CD14-positive monocyte (primary cell): Measurements from ENCODE around the gene ORAI2. TPM values are rescaled to one million over a fixed set of nuclear protein-coding genes. Genes with fewer than 3 reads are reported as not detected.
A peak's percentile ranks its signal among the peaks of the same experiment; 100 is the strongest.

Source experiments
- DNase-seq, 3 donors: peaks; one replicate each; pipeline ENCODE4 v3.0.0-alpha.2; 2011 to 2022
- H2AFZ ChIP-seq: 2 replicates; pipeline ENCODE4 v1.6.0; 2012; ENCODE audit warnings: mild to moderate bottlenecking, low read depth, low read length, inconsistent platforms; ENCODE audit not compliant: insufficient read depth, poor library complexity, severe bottlenecking
- H3K27ac ChIP-seq, 2 donors: 1 replicate in 1 of 2; 2 replicates in 1 of 2; pipeline ENCODE4 v1.5.1; 2012 to 2013; ENCODE audit warnings: low read length in 2 of 2, control low read depth in 1 of 2, inconsistent platforms in 1 of 2, low read depth in 1 of 2, mild to moderate bottlenecking in 1 of 2
- H3K27me3 ChIP-seq, 2 donors: one replicate each; pipeline versions ENCODE4 v1.6.0 to v1.6.1; 2011 to 2013; ENCODE audit warnings: low read length in 2 of 2; ENCODE audit not compliant: control insufficient read depth in 2 of 2, insufficient read depth in 2 of 2
- H3K36me3 ChIP-seq, 2 donors: replicated peaks in 1 of 2; 1 replicate in 1 of 2; 2 replicates in 1 of 2; pipeline versions ENCODE4 v1.5.1 to v1.6.1; 2012 to 2013; ENCODE audit warnings: low read length in 2 of 2, control low read depth in 1 of 2, inconsistent platforms in 1 of 2, mild to moderate bottlenecking in 1 of 2; ENCODE audit not compliant: insufficient read depth in 2 of 2, control insufficient read depth in 1 of 2
- H3K4me1 ChIP-seq, 2 donors: 1 replicate in 1 of 2; 2 replicates in 1 of 2; pipeline versions ENCODE4 v1.5.1 to v1.6.1; 2012 to 2013; ENCODE audit warnings: low read length in 2 of 2, control low read depth in 1 of 2, inconsistent platforms in 1 of 2, mild to moderate bottlenecking in 1 of 2, moderate library complexity in 1 of 2; ENCODE audit not compliant: insufficient read depth in 2 of 2, control insufficient read depth in 1 of 2
- H3K4me2 ChIP-seq: replicated peaks from 2 replicates; pipeline ENCODE3; 2012; ENCODE audit warnings: low read length, moderate library complexity, mild to moderate bottlenecking; ENCODE audit not compliant: poor library complexity, severe bottlenecking; ENCODE audit errors: extremely low read depth
- H3K4me3 ChIP-seq, 3 experiments: fragments of 200-600 bp in 1 of 3; sonication (generic) in 1 of 3; replicated peaks in 1 of 3; 1 replicate in 2 of 3; 2 replicates in 1 of 3; pipeline ENCODE4 v1.5.1; 2011 to 2013; ENCODE audit warnings: low read length in 3 of 3, mild to moderate bottlenecking in 3 of 3, control low read depth in 2 of 3, low read depth in 2 of 3, inconsistent platforms in 1 of 3, moderate library complexity in 1 of 3
- H3K79me2 ChIP-seq: 2 replicates; pipeline ENCODE4 v1.6.0; 2012; ENCODE audit warnings: mild to moderate bottlenecking, control low read depth, inconsistent platforms, low read length, moderate library complexity; ENCODE audit not compliant: insufficient read depth
- H3K9ac ChIP-seq: 2 replicates; pipeline ENCODE4 v1.6.0; 2017; ENCODE audit warnings: low read length, mild to moderate bottlenecking; ENCODE audit not compliant: insufficient read depth, poor library complexity, severe bottlenecking
- H3K9me3 ChIP-seq, 2 donors: replicated peaks in 1 of 2; 1 replicate in 1 of 2; 2 replicates in 1 of 2; pipeline versions ENCODE4 v1.5.1 to v1.6.1; 2012 to 2013; ENCODE audit warnings: low read length in 2 of 2, control low read depth in 1 of 2; ENCODE audit not compliant: control insufficient read depth in 1 of 2, insufficient read depth in 1 of 2
- H4K20me1 ChIP-seq: 2 replicates; pipeline ENCODE4 v1.6.0; 2012; ENCODE audit warnings: mild to moderate bottlenecking, low read length, control low read depth, moderate library complexity; ENCODE audit not compliant: insufficient read depth
- H3K27ac Mint-ChIP-seq, 7 donors: one replicate each; pipeline ENCODE4 v1.8.0; 2020; ENCODE audit warnings: mild to moderate bottlenecking in 7 of 7, mixed read lengths in 7 of 7, moderate library complexity in 6 of 7, inconsistent platforms in 2 of 7
- H3K27me3 Mint-ChIP-seq, 3 donors: one replicate each; pipeline ENCODE4 v1.8.0; 2021 to 2022; ENCODE audit warnings: low read depth in 3 of 3, mild to moderate bottlenecking in 3 of 3, mixed read lengths in 3 of 3, moderate library complexity in 3 of 3, inconsistent platforms in 1 of 3
- H3K36me3 Mint-ChIP-seq, 2 donors: one replicate each; pipeline ENCODE4 v1.8.0; 2020; ENCODE audit warnings: mixed read lengths in 2 of 2, inconsistent platforms in 1 of 2, mild to moderate bottlenecking in 1 of 2
- H3K4me1 Mint-ChIP-seq: one replicate; pipeline ENCODE4 v1.8.0; 2020; ENCODE audit warnings: mild to moderate bottlenecking, mixed read lengths
- H3K4me3 Mint-ChIP-seq, 2 donors: one replicate each; pipeline ENCODE4 v1.8.0; 2020; ENCODE audit warnings: mild to moderate bottlenecking in 2 of 2, mixed read lengths in 2 of 2, moderate library complexity in 1 of 2
- H3K9me3 Mint-ChIP-seq, 7 donors: one replicate each; pipeline ENCODE4 v1.8.0; 2020 to 2022; ENCODE audit warnings: mixed read lengths in 7 of 7, mild to moderate bottlenecking in 6 of 7, moderate library complexity in 6 of 7, inconsistent platforms in 2 of 7
- CTCF ChIP-seq: fragments of 200-600 bp; IDR thresholded peaks from one replicate; pipeline ENCODE4 v1.8.0; 2022; ENCODE audit warnings: antibody characterized with exemption, mild to moderate bottlenecking
- WGBS: methylation state at CpG from one replicate; pipeline ENCODE4 v1.1.5; 2013; ENCODE audit warnings: missing lambda C conversion rate; ENCODE audit not compliant: insufficient coverage; 5-methylcytosine and 5-hydroxymethylcytosine counted together
- intact Hi-C, 2 donors: fragments of 100-400 bp; cut with micrococcal nuclease; formaldehyde crosslinking; loops; one replicate each; pipeline versions ENCODE4 v1.15.0 to v1.15.1; 2023
- polyA plus RNA-seq, 3 donors: library from polyadenylated mRNA; depleted of rRNA in 1 of 3; unstranded in 2 of 3; stranded (reverse) in 1 of 3; fragments of 300-500 nt in 2 of 3; fragments of >200 nt in 1 of 3; fragmentation: Illumina TruSeq in 2 of 3; gene quantifications; 1 replicate in 2 of 3; 2 replicates in 1 of 3; pipeline ENCODE4 v1.2.3, GENCODE V29; 2012 to 2021

The ORAI2 gene
- polyA plus RNA-seq, 3 donors, result 27.5 to 50.0 (median 38.2) TPM

- Histone ChIP-seq H3K4me1 (no peaks in the 10 kb centered on the region), H3K9me3 (no peaks in the 10 kb centered on the region), H4K20me1 (peaks cover 9% of the 10 kb centered on the region), H3K9ac (no peak overlapping the region), H3K79me2 (no peaks in the 10 kb centered on the region), H3K4me2 (no peak overlapping the region), H3K4me3 (no peak overlapping the region), H3K27ac (no peak overlapping the region), H3K27me3 (no peaks in the 10 kb centered on the region), H3K36me3 (peaks cover 15 to 19% of the 10 kb centered on the region in 2 donors), H2AFZ (no peak overlapping the region)
- no peak for DNase-seq
- intact Hi-C loops, result no loop called here
- Mint-ChIP-seq H3K4me3 (no peak overlapping the region), H3K36me3 (peaks cover 12 to 25% of the 10 kb centered on the region in 2 donors), H3K27me3 (peaks cover 0 to 2% (median 0%) of the 10 kb centered on the region in 3 donors), H3K27ac (peak overlapping the region in 1 of 7 donors; percentile 32), H3K9me3 (no peaks in the 10 kb centered on the region), H3K4me1 (peaks cover 3% of the 10 kb centered on the region)
- no peak for TF ChIP-seq CTCF
- 95% methylated on average over 6 of the region's 6 CpGs for WGBS
Observed at GRCh38 chr7:102471791-102472125, 38.4 kb downstream of the ORAI2 start.

- Mint-ChIP-seq H3K4me3 (no peak overlapping the region), H3K27ac (peak overlapping the region in 1 of 7 donors; percentile 32), H3K27me3 (peaks cover 0 to 2% (median 0%) of the 10 kb centered on the region in 3 donors), H3K4me1 (peaks cover 2% of the 10 kb centered on the region), H3K36me3 (peaks cover 12 to 25% of the 10 kb centered on the region in 2 donors), H3K9me3 (no peaks in the 10 kb centered on the region)
- no peak overlapping the region for H3K4me2 ChIP-seq
- H2AFZ ChIP-seq, result no peak overlapping the region
- no peak for TF ChIP-seq CTCF
- no peak overlapping the region for H3K27ac ChIP-seq
- intact Hi-C loops, result no loop called here
- H3K9me3 ChIP-seq, result no peaks in the 10 kb centered on the region
- H3K79me2 ChIP-seq, result no peaks in the 10 kb centered on the region
- H4K20me1 ChIP-seq, result peaks cover 9% of the 10 kb centered on the region
- no peak for DNase-seq
- peaks cover 15 to 19% of the 10 kb centered on the region in 2 donors for H3K36me3 ChIP-seq
- H3K27me3 ChIP-seq, result no peaks in the 10 kb centered on the region
- no peak overlapping the region for H3K9ac ChIP-seq
- no peak overlapping the region for H3K4me3 ChIP-seq
- 80% methylated on average over 11 of the region's 31 CpGs for WGBS
- no peaks in the 10 kb centered on the region for H3K4me1 ChIP-seq
Observed at GRCh38 chr7:102472126-102473041, 39.0 kb downstream of the ORAI2 start.
